Progenitor cell of endocrine pancreas (in vitro differentiated cells): ENCODE data around the gene E2F4. TPM values are rescaled to one million over a fixed set of nuclear protein-coding genes. Genes with fewer than 3 reads are reported as not detected.
A peak's percentile ranks its signal among the peaks of the same experiment; 100 is the strongest.

Source experiments
- DNase-seq: peaks from one replicate; pipeline ENCODE4 v3.0.0; 2021; ENCODE audit warnings: low spot score; ENCODE audit not compliant: unreplicated experiment
- H3K27ac Mint-ChIP-seq: 2 replicates; pipeline ENCODE4 v1.8.0; 2021; ENCODE audit warnings: mild to moderate bottlenecking, moderate library complexity, mixed read lengths
- H3K27me3 Mint-ChIP-seq: 2 replicates; pipeline ENCODE4 v1.8.0; 2021; ENCODE audit warnings: mixed read lengths
- H3K36me3 Mint-ChIP-seq: 2 replicates; pipeline ENCODE4 v1.8.0; 2022; ENCODE audit warnings: mixed read lengths; ENCODE audit not compliant: insufficient read depth
- H3K4me1 Mint-ChIP-seq: 2 replicates; pipeline ENCODE4 v1.8.0; 2021; ENCODE audit warnings: low read depth, mixed read lengths
- H3K4me3 Mint-ChIP-seq: 2 replicates; pipeline ENCODE4 v1.8.0; 2021; ENCODE audit warnings: low read depth, mild to moderate bottlenecking, moderate library complexity, mixed read lengths
- H3K9me3 Mint-ChIP-seq: 2 replicates; pipeline ENCODE4 v1.8.0; 2021; ENCODE audit warnings: low read depth, mixed read lengths
- total RNA-seq: library from RNA; stranded (reverse); gene quantifications from 2 replicates; pipeline ENCODE4 v1.2.1, GENCODE V29; 2021
- TF ChIP-seq, protein P1 (sequence below): fragments of 200-600 bp; sonication (generic); IDR thresholded peaks from one replicate; pipeline ENCODE4 v1.5.0; 2021; ENCODE audit warnings: antibody characterized with exemption, mild to moderate bottlenecking; ENCODE audit not compliant: unreplicated experiment

Gene E2F4
- total RNA-seq, 1 donor from 2014 or later, result 82.1 TPM

DNA sequence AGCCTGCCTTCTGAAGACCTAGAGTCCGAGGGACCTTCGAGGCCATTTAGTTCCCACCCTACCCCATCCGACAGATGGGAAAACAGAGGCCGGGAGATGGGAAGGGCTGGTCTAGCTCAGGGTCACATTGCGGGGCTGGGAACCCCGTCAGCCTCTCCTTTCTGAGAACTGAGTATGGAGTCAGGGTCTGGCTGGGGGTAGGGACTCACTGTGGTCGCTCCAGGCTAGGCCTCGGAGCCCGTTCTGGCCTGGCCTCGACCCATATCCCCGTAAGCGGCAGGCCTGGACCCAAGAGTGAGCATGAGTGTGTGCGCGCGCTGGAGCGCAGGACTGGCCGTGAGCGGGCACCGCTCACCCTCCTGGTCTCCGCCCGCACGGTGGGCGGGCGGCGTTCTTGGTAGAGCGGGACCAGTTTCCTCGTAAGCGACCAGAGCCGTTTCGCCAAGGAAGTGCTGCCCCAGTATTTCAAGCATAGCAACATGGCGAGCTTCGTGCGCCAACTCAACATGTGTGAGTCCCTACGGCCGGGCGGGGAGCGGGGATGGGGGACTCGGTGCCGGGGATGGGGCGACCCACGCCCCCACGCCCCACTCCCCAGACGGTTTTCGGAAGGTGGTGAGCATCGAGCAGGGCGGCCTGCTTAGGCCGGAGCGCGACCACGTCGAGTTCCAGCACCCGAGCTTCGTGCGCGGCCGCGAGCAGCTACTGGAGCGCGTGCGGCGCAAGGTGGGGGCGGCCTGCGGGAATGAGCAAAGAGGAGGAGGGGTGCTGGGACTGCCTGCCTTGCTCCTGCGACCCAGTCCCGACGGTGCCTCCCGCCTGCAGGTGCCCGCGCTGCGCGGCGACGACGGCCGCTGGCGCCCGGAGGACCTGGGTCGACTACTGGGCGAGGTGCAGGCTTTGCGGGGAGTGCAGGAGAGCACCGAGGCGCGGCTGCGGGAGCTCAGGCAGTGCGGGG, 26.6 kb upstream of the E2F4 start:
- Mint-ChIP-seq H3K36me3 (no peaks in the 10 kb centered on the region), H3K27ac (no peak overlapping the region), H3K4me3 (no peak overlapping the region), H3K9me3 (no peaks in the 10 kb centered on the region), H3K4me1 (peaks cover 6% of the 10 kb centered on the region), H3K27me3 (peaks cover 81% of the 10 kb centered on the region)
- no peak for DNase-seq
- TF ChIP-seq, protein P1, sequence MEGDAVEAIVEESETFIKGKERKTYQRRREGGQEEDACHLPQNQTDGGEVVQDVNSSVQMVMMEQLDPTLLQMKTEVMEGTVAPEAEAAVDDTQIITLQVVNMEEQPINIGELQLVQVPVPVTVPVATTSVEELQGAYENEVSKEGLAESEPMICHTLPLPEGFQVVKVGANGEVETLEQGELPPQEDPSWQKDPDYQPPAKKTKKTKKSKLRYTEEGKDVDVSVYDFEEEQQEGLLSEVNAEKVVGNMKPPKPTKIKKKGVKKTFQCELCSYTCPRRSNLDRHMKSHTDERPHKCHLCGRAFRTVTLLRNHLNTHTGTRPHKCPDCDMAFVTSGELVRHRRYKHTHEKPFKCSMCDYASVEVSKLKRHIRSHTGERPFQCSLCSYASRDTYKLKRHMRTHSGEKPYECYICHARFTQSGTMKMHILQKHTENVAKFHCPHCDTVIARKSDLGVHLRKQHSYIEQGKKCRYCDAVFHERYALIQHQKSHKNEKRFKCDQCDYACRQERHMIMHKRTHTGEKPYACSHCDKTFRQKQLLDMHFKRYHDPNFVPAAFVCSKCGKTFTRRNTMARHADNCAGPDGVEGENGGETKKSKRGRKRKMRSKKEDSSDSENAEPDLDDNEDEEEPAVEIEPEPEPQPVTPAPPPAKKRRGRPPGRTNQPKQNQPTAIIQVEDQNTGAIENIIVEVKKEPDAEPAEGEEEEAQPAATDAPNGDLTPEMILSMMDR, result no peak

DNA sequence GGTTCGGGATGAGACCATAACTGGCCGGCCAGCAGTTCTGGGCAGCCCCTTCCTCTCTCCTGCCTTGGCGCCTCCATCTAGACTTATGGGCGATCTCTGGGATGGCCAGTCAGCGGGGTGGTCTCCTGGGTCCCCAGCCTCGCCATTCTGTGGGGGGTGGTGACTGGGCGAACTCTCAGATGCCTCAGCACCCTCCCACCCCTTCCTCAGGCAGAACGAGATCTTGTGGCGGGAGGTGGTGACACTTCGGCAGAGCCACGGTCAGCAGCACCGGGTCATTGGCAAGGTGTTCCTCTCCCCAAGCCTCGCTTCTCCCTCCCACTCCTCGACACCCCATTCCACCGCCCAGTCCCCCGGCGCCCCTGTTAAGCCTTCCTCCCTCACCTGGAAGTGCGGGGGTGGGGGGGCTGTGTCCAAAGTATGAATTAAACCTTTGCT, 25.8 kb upstream of the E2F4 start:
- DNase-seq, result no peak
- Mint-ChIP-seq H3K4me1 (peaks cover 9% of the 10 kb centered on the region), H3K27ac (no peak overlapping the region), H3K9me3 (no peaks in the 10 kb centered on the region), H3K4me3 (no peak overlapping the region), H3K36me3 (no peaks in the 10 kb centered on the region), H3K27me3 (peaks cover 78% of the 10 kb centered on the region)
- TF ChIP-seq, protein P1, result no peak

DNA sequence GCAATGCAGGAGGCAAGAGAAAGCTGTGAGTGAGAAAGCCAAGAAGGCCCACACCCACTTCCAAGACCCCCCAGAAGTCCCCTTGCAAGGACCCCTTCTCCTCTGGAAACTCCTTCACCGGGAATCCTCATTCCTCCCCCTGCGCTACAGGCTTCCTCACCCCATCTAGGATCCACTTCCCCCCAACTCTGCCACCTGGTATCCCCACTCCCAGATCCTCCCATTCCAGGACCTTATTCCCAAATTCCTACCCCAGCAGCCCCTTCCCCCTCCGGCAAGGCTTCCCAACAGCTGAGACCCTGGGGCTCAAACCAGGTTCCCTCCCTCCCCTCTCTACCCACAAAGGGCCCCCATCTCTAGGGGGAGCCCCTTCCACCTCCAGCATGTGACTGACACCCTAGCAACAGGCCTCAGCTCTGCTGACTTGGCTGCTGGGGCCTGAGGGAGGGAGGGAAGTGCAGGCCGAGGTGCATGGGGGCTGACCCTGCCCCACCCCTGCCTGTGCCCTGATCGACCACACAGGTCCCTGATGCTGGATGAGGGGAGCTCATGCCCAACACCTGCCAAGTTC, 25.3 kb upstream of the E2F4 start:
- TF ChIP-seq, protein P1, result no peak
- peaks cover 80% of the 10 kb centered on the region for H3K27me3 Mint-ChIP-seq
- H3K4me1 Mint-ChIP-seq, result peaks cover 10% of the 10 kb centered on the region
- H3K27ac Mint-ChIP-seq, result no peak overlapping the region
- H3K36me3 Mint-ChIP-seq, result no peaks in the 10 kb centered on the region
- DNase-seq, result no peak
- no peak overlapping the region for H3K4me3 Mint-ChIP-seq
- H3K9me3 Mint-ChIP-seq, result no peaks in the 10 kb centered on the region

DNA sequence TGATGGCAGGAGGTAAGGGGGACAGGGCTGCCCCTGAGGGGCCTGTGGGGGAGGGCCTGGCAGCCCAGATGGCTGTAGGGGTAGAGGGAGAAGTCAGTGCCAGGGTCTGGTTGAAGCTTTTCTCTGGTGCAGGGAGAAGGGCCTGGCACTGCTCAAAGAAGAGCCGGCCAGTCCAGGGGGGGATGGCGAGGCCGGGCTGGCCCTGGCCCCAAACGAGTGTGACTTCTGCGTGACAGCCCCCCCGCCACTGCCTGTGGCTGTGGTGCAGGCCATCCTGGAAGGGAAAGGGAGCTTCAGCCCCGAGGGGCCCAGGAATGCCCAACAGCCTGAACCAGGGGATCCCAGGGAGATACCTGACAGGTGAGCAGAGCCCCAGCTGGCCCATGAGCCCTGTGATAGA, 24.4 kb upstream of the E2F4 start:
- TF ChIP-seq, protein P1, result no peak
- Mint-ChIP-seq H3K4me1 (peaks cover 10% of the 10 kb centered on the region), H3K4me3 (no peak overlapping the region), H3K36me3 (no peaks in the 10 kb centered on the region), H3K27me3 (peaks cover 78% of the 10 kb centered on the region), H3K9me3 (no peaks in the 10 kb centered on the region), H3K27ac (no peak overlapping the region)
- DNase-seq, result no peak

DNA sequence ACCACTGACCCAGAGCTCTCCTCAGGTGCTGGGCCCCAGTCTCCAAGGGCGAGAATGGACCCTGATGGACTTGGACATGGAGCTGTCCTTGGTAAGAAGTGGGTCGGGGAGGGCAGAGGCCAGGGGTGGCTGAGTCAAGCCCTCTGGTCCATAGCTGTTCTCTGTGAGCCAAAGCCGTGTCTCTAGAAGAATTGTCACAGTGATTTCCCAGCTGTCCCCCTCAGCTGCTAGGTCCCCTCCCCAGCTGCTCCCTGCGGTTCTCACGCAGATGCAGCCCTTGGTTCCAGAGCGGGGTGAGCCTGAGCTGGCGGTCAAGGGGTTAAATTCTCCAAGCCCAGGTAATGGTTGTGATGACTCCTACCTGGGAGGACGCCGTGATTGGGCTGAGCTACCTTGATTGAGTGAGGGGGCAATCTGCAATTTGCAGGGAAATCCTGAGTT, 22.9 kb upstream of the E2F4 start:
- no peak overlapping the region for H3K27ac Mint-ChIP-seq
- DNase-seq, result no peak
- peaks cover 20% of the 10 kb centered on the region for H3K4me1 Mint-ChIP-seq
- H3K9me3 Mint-ChIP-seq, result no peaks in the 10 kb centered on the region
- H3K36me3 Mint-ChIP-seq, result no peaks in the 10 kb centered on the region
- TF ChIP-seq, protein P1, result no peak
- H3K4me3 Mint-ChIP-seq, result peak overlapping the region; percentile 21
- peaks cover 84% of the 10 kb centered on the region for H3K27me3 Mint-ChIP-seq
